H7 (cell line): ENCODE results near the gene TRAPPC2B. TPM values are rescaled to one million over a fixed set of nuclear protein-coding genes. Genes with fewer than 3 reads are reported as not detected.
"Not testable (repeated sequence)": the region's sequence is repeated elsewhere in the genome, so short reads cannot be mapped to it uniquely, and the experiment has no call there.

Experiments
- DNase-seq: peaks from one replicate; pipeline ENCODE4 v3.0.0; 2012
- H3K27me3 ChIP-seq: 2 replicates; pipeline ENCODE4 v1.6.0; 2011; ENCODE audit warnings: mild to moderate bottlenecking, low read length; ENCODE audit not compliant: control insufficient read depth, insufficient read depth
- H3K36me3 ChIP-seq: replicated peaks from 2 replicates; pipeline ENCODE4 v1.5.1; 2011; ENCODE audit warnings: low read length; ENCODE audit not compliant: control insufficient read depth, insufficient read depth
- H3K4me3 ChIP-seq: 2 replicates; pipeline ENCODE4 v1.5.1; 2011; ENCODE audit warnings: low read depth, mild to moderate bottlenecking, control low read depth, low read length, moderate library complexity; ENCODE audit not compliant: insufficient read depth
- total RNA-seq: library from RNA; depleted of rRNA; stranded (reverse); fragments of >200 nt; shearing (Covaris generic); gene quantifications from 2 replicates; pipeline ENCODE4 v1.2.3, GENCODE V29; 2014

Gene TRAPPC2B
- total RNA-seq, 1 experiment from 2014 or later, result 10.1 TPM

DNA sequence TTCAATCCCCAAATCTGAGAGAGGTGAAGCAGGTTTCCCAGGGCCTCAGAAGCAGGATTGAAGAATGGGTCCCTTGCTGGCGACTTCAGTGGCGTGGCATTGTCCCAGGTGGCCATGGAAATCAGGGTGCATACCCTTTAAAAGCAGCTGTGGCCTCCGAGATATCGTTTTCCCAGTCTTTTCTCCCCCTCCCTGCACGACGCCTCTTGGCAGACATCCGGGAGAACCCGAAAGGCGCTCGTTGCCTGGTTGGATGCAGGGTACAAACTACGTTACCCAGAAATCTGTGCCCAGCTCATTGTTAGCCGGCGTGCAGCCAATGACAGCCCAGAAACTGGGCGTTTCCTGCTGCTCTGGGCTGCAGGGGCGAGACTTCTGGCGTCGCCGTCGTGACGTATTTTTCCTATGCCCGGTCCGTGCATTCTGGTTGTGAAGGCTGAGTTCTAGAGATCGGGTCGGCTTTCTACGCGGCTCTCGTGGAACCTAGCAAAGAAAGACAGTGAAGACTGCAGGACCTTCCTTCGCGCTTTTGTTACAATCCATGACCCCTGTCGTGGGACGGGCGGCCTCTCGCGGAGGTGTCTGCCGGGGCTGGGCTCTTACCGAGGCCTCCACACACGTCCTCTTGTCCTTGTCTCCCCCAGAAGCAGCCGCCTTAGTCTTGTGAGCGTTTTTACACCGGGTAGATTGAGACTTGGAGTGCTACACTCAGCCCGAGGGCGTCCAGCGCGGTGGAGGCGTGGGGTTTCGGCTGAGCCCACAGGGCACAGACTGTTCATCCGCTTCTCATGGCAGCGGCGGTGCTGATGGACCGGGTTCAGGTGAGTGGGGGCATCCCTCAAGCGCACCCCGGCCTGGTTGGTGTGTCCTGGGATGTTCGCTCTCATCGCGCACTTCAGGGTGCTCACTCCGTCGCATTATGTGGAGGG, 12.2 kb upstream of the TRAPPC2B start, which contains the start of gene ZNF304:
Gene ZNF304, plus strand, starts transcription at position 395 of the 929 bp plus-strand sequence. Its CDS starts 394 bp downstream, at position 789.
- Histone ChIP-seq H3K27me3 (no peaks in the 10 kb centered on the region), H3K4me3 (peak within 1 kb of the TSS; percentile 93), H3K36me3 (peaks cover 20% of the 10 kb centered on the region)
- DNase-seq, result peak; percentile 93

DNA sequence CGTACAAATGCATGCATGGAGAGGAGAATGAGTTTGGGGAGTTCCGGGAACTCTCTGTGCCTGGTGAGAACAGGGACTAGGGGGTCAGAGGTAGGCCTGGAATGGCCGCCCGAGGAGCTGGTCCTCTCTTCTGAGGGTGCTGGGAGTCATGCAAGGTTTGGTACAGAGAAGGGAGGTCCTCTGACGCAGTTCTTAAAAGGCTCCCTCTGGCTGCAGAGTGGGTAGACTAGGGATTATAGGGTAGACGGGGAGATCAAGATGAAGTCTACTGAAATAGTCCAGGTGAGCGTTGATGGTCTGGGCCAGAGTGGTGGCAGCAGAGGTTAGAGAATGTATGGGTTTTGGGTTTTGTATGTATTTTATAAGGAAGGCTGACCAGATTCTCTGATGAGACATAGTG, 11.5 kb upstream of the TRAPPC2B start:
- no peaks in the 10 kb centered on the region for H3K27me3 ChIP-seq
- DNase-seq, result peak; percentile 19
- peak overlapping the region; percentile 93 for H3K4me3 ChIP-seq
- H3K36me3 ChIP-seq, result peaks cover 27% of the 10 kb centered on the region

DNA sequence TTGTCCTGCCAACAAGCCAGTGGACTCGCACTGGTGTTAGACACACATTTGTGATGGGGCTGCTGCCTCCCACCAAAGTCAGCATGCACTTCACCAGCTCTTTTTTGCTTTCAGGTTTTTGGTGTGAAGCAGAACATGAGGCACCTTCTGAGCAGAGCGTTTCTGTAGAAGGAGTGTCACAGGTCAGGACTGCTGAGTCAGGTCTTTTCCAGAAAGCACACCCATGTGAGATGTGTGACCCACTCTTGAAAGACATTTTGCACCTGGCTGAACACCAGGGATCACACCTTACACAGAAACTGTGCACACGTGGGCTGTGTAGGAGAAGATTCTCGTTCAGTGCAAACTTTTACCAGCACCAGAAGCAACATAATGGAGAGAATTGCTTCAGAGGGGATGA, 7.4 kb upstream of the TRAPPC2B start:
- Histone ChIP-seq H3K27me3 (no peaks in the 10 kb centered on the region), H3K4me3 (no peak overlapping the region), H3K36me3 (peaks cover 35% of the 10 kb centered on the region)
- DNase-seq, result no peak

DNA sequence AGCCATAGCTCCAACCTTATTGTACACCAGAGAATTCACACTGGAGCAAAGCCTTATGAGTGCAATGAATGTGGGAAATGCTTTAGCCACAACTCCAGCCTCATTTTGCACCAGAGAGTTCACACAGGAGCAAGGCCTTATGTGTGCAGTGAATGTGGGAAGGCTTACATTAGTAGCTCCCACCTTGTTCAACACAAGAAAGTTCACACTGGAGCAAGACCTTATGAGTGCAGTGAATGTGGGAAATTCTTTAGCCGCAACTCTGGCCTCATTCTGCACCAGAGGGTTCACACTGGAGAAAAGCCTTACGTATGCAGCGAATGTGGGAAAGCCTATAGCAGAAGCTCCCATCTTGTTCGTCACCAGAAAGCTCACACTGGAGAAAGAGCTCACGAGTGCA, 5.9 kb upstream of the TRAPPC2B start:
- DNase-seq, result no peak
- Histone ChIP-seq H3K27me3 (no peaks in the 10 kb centered on the region), H3K4me3 (no peak overlapping the region), H3K36me3 (peaks cover 35% of the 10 kb centered on the region)

DNA sequence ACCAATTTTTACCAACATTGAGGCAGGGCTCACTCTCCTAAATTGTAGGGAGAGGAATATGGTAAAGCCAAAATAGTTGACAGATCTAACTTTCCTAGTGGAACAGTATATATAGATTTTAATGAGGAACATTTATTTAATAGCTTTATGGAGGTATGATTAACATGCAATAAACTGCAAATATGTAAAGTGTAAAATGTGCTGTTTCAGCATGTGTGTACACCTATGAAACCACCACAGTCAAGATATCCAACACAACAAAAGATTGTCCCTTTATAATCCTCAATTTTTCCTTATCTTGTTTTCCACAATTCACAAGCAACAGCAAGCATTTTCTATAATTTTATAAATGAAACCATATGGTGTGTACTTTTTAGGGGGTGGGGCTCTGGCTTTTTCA, 4.1 kb upstream of the TRAPPC2B start:
- H3K27me3 ChIP-seq, result no peaks in the 10 kb centered on the region
- no peak overlapping the region for H3K4me3 ChIP-seq
- peaks cover 30% of the 10 kb centered on the region for H3K36me3 ChIP-seq
- no peak for DNase-seq

DNA sequence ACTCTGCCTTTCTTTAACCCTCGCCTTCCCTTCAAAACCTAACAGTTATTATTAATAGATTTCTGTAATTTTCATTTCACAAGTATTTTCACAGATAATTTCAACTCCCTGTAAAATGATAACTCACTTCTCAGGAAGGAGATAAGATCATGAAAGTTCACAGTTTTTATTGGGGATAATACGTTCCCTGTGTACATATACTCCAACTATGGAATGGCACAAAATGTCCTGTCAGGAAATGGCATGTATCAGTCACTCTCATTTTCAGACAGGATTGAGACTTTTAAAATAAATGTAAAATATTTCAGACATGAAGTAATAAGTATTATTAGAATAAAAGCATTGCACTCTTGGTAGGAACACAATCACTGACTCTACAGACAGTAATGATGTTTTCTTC, 932 bp upstream of the TRAPPC2B start:
- Histone ChIP-seq H3K27me3 (no peaks in the 10 kb centered on the region), H3K36me3 (peaks cover 3% of the 10 kb centered on the region), H3K4me3 (peak overlapping the region; percentile 35; the same call in 1 of the 2 replicates)
- DNase-seq, result no peak

DNA sequence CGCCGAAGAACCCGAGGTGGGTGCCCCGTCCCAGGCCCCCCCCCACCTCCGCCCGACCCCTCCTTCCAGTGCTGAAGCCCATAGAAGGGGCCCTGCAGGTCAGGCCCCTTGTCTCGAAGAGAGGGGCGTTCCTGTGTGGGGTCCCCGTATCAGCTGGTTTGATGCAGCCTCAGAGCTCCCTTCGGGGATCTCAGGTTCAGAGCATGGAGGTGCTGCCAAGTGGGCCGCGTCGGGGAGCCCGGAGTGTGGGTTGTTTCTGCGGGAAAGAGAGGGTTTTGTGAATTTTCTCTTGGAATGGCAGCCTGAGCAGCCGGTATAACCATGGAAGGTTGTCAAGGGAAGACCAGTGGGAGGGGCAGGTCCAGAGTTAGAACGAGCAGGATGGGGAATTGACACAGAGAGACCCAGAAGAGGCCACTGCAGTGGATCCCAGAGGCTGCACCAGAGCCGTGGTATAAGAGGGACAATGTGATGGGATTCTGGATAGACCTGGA, 384 bp downstream of the TRAPPC2B start:
- H3K36me3 ChIP-seq, result no peaks in the 10 kb centered on the region
- DNase-seq, result no peak
- peak overlapping the region; percentile 61 for H3K4me3 ChIP-seq

DNA sequence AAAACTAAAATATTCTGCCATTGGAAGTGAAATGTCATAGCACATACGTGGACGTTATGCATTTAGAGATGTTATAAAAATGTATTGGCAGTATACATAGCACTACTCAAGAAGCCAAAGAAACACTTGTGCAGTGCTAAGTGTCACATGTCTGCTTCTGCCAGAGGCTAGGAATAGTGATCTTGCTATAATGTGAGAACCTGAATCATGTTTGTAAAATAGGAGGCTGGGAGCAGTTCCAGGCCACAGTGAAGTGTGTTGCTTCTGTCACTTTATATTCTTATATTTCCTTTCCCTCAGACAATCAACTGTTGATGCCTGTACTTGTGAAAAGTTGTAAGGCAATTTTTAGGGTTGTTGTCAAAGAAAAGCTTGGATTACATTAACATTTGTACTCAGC, 3.4 kb downstream of the TRAPPC2B start:
- Histone ChIP-seq H3K4me3 (no peak overlapping the region), H3K36me3 (no peaks in the 10 kb centered on the region), H3K27me3 (no peaks in the 10 kb centered on the region)
- DNase-seq, result no peak

More for the DNA sequence above, 384 bp downstream of the TRAPPC2B start:
- no peaks in the 10 kb centered on the region for H3K27me3 ChIP-seq

DNA sequence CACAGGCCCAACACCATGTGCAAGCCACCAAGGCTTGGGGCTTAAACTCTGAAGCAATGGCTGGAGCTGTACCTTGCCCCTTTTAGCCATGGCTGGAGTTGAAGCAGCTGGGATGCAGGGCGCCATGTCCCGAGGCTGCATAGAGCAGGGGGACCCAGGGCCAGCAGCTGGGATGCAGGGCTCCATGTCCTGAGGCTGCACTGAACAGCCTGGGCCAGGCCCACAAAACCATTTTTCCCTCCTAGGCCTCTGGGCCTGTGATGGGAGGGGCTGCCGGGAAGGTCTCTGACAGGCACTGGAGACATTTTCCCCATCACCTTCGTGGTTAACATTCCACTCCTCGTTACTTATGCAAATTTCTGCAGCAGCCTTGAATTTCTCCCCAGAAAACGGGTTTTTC, 10.8 kb downstream of the TRAPPC2B start:
- DNase-seq, result no peak
- Histone ChIP-seq H3K27me3 (no peaks in the 10 kb centered on the region), H3K36me3 (no peaks in the 10 kb centered on the region; the same call in 1 of the 2 replicates), H3K4me3 (no peak overlapping the region)

DNA sequence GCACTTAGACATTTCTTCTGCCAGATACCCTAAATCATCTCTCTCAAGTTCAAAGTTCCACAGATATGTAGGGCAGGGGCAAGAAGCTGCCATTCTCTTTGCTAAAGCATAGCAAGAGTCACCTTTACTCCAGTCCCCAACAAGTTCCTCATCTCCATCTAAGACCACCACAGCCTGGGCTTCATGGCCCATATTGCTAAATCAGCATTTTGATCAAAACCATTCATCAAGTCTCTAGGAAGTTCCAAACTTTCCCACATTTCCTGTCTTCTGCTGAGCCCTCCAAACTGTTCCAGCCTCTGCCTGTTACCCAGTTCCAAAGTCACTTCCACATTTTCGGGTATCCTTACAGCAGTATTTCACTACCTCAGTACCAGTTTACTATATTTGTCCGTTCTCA, 11.3 kb downstream of the TRAPPC2B start:
- not testable (repeated sequence) for H3K36me3 ChIP-seq, DNase-seq, H3K27me3 ChIP-seq, H3K4me3 ChIP-seq

DNA sequence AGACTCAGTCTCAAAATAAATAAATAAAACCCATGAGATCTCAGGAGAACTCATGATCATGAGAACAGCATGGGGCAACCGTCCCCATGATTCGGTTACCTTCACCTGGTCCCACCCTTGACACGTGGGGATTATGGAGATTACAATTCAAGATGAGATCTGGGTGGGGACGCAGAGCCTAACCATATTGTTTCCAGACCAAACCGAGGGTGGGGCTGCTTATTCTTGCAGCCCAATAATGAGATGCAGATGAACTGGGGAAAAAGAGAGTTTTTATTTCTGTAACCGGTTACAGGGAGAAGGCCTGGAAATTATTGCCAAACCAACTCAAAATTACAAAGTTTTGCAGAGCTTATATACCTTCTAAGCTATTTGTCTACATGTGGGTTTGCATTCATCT, 12.8 kb downstream of the TRAPPC2B start:
- H3K36me3 ChIP-seq, result no peaks in the 10 kb centered on the region; the same call in 1 of the 2 replicates
- no peak overlapping the region for H3K4me3 ChIP-seq
- no peak for DNase-seq
- H3K27me3 ChIP-seq, result no peaks in the 10 kb centered on the region

DNA sequence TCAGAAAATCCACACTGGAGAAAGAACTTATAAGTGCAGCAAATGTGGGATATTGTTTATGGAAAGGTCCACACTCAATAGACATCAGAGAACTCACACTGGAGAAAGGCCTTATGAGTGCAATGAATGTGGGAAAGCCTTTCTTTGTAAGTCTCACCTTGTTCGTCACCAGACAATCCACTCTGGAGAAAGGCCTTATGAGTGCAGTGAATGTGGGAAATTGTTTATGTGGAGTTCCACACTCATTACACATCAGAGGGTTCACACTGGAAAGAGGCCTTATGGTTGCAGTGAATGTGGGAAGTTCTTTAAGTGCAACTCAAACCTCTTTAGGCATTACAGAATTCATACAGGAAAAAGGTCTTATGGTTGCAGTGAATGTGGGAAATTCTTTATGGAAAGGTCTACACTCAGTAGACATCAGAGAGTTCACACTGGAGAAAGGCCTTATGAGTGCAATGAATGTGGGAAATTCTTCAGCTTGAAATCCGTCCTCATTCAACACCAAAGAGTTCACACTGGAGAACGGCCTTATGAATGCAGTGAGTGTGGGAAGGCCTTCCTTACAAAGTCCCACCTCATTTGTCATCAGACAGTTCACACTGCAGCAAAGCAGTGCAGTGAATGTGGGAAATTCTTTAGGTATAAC, 14.3 kb downstream of the TRAPPC2B start:
- H3K36me3 ChIP-seq, result no peaks in the 10 kb centered on the region; the same call in 1 of the 2 replicates
- no peak overlapping the region for H3K4me3 ChIP-seq
- no peak for DNase-seq
- H3K27me3 ChIP-seq, result no peaks in the 10 kb centered on the region

DNA sequence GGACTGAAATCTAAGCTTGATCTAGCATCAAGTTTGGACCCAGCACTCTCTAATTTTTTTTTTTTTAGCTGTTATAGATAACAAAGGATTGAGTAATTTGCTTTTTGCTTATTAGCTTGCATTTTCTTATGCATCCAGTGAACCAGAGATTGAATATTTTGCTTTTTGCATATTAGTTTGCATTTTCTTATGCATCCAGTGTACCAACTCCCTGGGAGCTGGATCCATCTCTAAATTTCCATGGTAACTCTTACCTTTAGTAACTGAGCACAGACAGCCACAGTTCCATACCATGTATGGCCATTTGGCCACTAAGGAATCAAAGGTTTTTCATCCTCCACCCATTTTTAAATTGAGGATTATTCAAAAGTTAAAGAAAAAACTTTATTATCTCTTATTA, 17.6 kb downstream of the TRAPPC2B start:
- no peaks in the 10 kb centered on the region for H3K36me3 ChIP-seq
- H3K27me3 ChIP-seq, result no peaks in the 10 kb centered on the region

DNA sequence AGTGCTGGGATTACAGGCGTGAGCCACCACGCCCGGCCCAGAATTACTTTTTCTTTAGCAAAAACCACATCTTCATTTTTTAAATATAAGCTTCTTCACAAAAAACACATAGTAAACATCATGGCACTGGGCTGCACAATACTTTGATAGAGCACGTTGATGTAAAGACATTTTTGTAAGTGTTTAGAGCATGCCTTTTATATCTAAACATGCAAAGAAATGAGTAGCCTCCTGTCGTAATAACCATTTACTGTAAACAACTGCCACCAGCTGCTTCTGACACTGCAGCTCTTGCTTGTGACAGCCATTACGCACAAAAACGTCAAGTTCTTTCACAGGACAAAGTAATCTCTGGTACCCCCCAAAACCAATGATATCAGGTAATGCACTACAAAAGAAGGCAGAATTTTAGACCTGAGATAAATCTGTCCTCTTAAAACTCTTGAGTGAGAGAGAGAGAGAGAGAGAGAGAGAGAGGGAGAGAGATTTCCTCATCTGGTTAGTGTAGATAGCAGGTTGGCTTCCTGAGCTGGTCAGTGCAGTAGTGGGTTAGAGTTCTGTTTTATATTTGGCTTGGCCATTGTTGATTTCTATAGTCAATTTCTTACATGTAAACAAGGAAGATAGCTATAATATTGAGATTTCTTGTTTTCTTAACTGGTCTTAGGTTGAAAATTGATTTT, 19.6 kb downstream of the TRAPPC2B start:
- Histone ChIP-seq H3K36me3 (no peaks in the 10 kb centered on the region), H3K27me3 (no peaks in the 10 kb centered on the region), H3K4me3 (no peak overlapping the region)
- DNase-seq, result no peak

More for the DNA sequence above, 17.6 kb downstream of the TRAPPC2B start:
- no peak overlapping the region for H3K4me3 ChIP-seq
- DNase-seq, result no peak
